Amniotic stem cell (primary cell): ENCODE data around the gene DRGX.

Experiments
- DNase-seq: peaks from one replicate; lab custom pipeline; 2025; lab: John Stamatoyannopoulos, UW

DRGX gene

DNA sequence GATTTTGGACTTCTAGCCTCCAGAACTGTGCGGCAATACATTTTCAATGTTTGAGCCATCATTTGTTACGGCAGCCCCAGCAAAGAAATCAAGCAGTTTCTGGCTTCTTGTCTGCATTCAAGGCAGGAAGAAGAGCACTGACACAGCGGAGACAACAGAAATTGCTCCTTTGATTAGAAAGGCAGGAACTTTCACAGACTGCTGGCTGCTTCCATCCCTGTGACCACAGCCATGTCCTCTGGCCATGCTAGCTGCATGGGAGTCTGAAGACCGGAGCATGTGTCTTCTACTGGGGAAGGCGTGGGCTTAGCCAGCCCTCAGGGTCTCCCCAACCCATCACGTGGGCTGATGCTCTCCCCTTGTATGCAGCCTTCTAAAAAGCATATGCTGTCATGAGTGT, 77.9 kb downstream of the DRGX start:
- DNase-seq = no peak

DNA sequence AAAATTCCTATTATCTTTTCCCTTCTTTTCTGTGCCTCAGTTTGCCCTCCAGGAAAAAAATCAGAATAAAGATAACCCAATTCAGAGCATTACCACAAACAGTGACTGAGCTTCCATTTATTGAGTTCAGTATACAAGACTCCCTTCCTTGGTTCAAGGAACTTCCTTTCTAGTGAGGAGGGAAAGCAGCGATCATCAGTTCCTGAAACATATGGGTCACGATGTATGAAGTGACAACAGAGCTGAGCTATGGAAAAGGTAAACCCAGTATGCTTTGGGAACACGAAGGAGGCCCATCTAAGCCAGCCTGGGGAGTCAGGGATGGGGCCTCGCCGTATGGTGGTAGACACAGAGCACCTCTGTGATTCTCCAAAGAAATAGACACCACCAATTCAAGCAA, 81.1 kb downstream of the DRGX start:
- DNase-seq = no peak
